Erythroblast (primary cell): ENCODE data around the gene TNFSF8.

Source experiments
- GATA1 ChIP-seq: IDR thresholded peaks from 2 replicates; pipeline ENCODE4 v1.6.1; 2011; ENCODE audit warnings: low read depth, mild to moderate bottlenecking, control low read depth, low read length, moderate library complexity
- POLR2A ChIP-seq: IDR thresholded peaks from 2 replicates; pipeline ENCODE4 v1.6.1; 2011; ENCODE audit warnings: mild to moderate bottlenecking, low read length

DNA sequence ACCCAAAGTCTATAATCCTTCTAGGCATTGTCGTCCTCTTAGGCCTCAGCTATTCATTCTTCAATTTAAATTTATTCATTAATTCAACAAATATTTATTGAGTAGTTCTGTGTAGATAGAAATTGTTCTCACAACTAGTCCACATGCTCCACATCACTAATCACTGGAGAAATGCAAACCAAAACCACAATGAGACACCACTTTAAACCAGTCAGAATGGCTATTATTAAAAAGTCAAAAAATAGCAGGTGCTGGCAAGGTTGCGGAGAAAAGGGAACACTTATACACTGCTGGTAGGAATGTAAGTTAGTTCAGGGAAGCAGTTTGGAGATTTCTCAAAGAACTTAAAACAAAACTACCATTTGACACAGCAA lies 73.5 kb downstream of the TNFSF8 start:
- TF ChIP-seq POLR2A (no peak), GATA1 (no peak)
